SIG-M5 treated with dmso at 0.1 percent for 504 hours (cell line): ENCODE results near the gene CYGB.

Source experiments
- DNase-seq: peaks from one replicate; lab custom pipeline; 2025; ENCODE audit not compliant: unreplicated experiment; lab: John Stamatoyannopoulos, UW

CYGB gene

DNA sequence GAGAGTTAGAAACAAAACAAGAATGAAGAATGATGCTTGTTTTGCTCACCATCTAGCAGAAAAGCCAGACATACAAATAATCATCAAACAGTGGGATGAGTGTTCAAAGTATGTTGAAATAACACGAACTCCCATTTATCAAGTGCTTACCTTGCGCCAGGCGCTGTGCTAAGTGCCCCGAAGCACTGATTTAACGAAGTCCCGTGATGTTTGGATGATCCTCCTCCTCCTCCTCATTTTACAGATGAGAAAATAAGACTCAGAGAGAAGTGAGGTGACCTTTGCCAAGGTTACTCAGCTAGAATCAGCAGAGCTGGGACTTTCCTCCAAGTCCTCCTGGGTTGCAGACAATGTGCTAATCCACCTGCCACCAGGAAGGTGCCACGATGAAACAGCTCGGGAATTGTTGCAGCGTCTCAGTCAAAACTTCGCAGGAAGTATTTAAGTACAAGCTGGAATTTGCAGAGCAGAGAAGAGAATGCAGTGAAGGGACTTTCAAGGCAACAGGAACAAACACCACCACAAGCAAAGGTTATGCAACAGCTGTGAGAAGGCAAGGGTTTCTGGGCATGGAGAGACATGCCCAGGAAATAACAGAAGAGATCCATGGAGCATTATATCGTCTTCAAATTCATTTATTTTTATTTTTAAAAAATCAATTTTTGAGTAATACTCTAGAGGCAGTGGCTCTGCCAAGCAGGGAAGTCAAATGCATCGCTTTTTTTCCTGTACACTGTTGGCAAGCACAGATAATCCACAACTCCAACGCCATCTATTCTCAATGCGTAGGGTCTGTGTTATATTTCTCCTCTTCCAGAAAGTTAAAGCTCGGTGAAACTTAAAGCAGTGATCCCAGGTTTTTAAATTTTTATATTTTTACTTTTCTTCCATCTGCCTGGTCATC is 13.5 kb upstream of the CYGB start:
- peak; percentile 92 for DNase-seq

DNA sequence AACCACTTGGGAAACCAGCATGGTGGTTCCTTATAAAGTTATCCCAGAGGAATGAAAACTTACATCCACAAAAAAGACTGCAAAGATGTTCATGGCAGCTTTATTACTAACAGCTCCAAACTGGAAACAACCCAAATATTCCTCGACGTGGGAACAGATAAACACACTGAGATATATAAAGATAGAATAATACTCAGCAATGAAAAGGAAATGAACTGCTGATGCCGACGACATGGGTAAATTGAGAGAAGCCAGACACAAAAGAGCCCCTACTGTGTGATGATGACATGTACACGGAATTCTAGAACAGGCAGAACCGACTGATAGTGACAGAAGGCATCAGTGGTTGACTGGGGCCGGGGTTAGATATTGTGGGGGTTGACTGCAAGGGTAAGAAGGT is 12.0 kb upstream of the CYGB start:
- no peak for DNase-seq

DNA sequence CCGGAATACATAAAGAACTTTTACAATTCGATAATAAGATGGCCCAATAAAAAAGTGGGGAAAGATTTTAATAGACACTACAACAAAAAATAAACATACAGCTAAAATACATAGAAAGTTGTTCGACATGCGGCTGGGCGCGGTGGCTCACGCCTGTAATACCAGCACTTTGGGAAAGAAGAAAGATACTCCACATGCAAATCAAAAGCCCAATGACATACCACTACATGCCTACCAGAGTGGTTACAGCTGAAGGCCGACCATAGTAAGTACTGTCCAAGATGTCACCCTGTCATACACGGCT is 11.7 kb upstream of the CYGB start:
- no peak for DNase-seq

DNA sequence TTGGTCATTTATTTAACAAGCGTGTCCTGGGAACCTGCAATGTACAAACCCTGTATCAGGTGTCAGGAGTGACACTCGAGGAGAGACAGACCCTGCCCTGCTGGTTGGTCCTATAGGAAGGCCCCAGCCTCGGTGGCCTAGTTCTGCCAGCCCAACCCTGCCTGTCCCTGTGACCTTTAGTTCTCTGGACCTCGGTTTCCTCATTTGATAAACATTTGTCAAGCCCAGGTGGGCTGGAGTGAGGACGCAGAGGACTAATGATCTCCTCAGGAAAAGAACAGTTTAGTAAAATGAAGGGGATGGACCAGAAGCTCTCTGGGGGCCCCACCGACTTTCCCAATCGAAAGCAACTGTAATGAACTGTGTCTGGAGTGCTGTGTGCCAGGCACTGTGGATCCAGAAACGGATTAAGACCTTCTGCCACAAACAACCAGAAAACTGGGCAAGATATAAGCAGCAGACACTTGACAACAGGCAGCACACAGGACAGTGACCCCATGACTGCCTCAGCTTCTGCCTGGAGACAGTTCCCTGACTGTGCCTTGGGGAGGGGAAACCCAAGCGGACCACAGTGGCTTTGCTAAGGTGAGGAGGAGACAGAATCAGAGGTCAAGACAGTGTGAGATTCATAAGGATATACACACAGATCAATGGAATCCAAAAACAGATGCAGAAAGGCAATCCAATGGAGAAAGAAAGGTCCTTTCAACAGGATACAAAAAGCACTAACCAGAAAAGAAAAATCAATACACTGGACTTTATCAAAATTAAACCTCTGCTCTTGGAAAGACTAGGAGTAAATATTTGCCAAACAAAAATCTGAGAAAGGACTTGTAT is 11.1 kb upstream of the CYGB start:
- DNase-seq, result no peak

DNA sequence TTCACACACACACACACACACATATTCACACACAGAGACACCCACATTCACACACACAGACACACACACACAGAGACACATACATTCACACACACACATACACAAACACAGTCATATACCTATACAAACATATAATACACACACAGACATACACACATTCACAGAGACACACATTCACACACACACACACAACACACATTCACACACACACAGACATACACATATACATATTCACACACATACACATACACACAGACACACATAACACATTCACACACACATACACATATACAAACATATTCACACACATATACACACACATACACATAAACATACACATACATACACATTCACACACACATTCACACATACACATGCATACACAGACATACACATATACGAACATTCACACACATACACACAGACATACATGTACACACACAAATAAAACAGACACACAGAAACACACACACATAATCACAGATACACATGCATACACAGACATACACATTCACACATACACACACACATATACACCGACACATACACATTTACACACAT is 10.2 kb upstream of the CYGB start:
- DNase-seq, result no peak

DNA sequence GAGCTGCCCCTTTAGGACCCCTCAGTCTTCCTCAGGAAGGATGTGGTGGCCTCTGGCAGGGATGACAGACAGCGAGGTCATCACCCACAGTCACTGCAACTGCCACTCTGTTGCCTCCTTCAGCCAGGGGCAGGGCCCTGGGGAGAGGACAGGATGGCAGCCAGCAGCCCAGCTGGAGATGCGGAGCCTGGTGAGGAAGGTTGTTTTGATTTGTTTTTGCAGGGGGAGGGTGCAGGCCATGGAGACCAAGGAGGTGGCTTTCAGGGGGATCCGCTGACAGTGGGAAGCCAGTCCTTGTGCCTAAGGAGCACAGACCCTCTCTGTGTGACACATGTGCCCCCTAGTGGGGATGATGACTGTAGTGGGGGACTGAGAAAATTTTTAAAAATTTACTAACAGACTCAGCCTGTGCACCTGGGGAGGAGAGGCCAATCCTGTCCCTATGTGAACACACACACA is 9.7 kb upstream of the CYGB start:
- peak; percentile 71 for DNase-seq

DNA sequence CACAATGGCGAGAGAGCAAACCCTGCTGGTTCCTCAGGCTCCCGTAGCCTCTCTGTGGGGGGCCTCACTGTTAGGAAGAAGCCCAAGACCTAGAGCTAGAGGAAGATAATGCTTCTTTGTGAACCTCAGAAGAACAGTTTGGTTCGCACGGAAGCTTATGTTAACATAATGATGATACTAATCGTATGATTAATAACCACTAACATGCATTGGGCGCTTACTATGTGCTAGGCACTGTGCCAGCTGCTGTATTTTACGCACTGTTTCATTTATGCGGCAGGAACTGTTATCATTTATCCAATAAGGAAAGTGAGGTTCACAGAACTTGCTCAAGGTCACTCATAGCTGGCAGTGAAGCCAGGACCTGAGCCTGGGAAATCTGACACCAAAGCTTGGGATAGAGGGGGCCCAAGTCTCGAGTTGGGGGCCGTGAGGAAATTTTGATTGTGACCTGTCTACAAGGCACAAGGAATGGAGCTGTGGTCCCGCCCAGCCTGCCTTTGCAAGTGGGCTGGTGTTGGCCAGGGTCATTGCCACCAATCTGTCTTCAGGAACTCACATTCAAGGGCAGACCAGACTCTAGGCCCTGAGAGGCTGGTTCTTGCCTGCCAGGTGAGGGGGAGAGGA is 9.2 kb upstream of the CYGB start:
- no peak for DNase-seq

DNA sequence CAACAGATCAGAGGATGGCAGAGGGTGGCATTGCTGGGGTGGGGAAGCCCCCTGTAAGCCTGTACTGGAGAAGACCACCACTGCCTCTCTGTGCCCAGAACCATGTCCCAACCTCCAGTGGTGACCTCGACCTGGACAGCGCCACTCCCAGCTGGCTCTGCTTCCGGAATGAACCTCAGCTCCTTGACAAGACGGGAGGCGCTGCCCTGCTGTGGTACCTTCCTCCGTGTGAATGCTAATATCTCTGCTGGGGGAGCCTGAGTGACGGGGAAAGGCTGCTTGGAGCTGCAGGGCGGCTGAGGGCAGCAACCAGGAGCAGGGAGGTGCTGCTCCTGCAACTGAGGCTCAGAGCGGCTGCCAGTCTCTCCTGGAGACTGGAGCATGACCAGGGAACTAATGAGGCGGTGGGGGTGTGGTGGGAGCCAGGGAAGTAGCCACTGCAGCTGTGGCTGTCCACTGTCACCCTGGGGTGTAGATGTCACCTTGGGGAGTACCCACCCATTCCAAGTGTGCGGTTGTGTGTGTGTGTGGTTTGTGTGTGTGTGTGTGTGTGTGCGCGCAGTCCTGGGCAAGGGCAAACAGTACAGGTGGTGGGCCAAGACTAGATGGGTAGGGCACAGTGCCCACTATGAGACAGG is 8.5 kb upstream of the CYGB start:
- DNase-seq, result no peak

DNA sequence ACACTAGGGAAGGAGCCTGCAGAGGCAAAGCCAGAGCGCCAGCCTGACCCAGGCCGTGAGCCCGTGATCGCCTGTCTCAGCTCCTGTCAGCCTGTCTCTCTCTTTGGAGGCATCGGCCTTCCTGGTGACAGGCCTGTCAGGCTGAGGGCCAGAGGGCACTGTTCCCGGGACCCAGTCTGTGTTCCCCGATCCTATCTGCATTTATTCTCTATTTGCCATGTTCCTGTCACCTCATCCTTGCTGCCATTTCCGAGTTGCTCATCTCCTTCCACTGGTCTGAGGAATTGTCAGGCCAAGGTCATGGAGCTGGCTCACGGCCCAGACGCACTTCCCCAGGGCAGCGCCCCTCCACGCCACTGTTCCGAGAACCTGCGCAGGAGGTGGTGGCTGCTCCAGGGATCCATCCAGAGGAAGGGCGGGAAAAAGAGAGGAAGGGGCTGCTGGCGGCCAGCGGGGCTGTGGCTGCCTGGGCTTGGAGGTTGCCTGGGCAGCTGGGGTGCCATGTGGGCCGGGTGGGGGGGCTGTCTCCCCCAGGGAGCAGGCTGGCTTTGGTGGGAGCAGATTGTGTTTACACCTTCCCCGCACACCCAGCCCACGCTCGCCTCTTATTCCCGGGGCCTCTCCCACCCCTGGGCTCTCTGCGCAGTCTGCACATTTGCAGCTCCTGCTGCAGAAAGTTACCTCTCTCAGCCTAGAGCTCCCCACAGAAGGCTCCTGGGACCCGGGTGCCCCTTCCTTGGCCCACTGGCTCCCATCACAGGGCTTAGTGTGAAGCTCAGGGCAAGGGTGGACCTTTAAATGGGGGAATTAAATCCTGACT is 7.2 kb upstream of the CYGB start:
- no peak for DNase-seq

DNA sequence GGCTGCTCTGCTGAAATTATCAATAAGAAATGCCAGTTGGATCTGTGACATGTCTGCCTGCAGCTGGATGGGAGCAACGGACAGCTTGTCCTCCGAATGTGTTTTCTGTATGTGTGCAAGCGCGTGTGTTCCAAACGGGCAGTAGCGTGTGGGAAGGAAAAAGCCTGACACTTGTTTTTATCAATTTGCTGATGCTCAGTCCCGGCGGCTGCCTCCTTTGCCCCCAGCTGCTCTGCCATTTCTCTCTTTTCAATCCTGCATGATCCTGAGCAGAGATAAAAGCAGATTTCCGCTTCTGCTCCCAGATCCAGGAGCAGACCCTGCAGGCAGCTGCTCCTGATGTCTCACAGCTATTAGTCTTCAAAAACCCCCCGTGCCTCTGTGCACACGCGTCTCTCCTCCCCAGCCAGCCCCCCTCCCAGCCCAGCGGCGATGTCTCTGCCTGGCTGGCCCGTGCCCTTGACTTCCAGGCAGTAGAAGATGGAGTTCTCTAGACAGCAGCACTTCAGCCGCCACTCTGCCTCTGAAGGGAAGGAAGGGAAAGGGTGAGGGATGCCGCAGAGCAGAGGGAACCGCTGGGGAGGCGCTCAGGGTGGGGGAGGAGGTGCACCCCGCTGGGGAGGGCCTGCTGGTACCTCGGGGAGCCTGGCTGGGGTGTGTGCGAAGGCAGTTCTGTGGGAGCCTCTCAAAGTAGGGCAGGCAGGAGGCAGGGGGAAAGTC is 6.5 kb upstream of the CYGB start:
- DNase-seq, result no peak

DNA sequence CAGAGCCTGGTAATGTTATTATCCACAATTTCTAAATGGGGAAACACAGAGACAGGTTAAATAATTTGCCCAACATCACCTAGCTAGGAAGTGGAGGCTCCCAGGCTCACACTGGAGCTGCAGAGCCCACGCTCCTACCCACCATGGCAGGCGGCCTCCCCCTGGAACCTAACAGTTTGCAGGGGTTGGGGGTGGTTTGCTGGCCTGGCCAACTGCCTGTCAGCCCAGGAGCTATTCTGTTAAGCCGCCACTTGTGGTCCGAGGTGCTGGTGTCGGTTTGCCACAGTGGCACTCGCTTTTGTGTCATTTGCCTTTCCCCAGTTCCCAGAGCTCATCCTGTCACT is 5.9 kb upstream of the CYGB start:
- DNase-seq, result no peak

DNA sequence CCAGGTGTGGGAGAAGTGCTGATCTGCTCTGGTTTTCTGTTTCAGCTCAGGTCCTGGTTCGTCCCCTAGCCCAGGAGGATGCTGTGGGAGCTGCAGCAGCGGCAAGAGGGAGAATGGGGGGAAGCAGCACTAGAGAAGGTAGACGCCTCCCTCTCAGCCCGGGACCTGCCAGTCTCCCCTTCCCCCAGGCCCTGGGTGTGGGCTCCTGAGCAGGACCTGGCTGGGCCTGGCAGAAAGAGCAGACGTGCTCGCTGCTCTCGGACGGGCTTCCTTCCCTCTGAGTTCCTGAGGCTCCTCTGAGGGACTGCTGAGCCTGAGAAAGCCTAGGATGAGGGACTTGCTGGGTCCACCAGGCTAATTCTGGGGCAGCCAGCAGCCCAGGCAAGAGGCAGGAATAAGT is 5.5 kb upstream of the CYGB start:
- no peak for DNase-seq

DNA sequence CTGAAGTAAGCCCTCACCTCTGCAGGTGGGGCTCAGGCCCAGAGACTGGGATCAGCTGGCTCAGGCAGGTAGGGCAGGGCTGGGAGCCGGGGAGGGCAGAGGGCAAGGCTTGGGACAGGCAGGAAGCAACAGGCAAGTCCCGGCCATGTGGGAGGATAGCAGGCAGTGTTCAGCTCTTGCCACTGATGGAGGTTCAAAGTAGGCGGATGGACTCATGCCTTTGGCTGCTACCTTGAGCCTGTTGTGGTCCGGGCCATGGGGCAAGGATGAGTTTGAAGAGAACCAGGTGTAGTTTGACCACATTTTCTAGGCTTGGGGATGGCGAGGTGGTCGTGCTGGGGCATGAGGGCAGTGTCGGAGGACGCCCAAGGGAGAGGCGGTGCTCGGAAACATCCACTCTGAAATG is 5.1 kb upstream of the CYGB start:
- no peak for DNase-seq

DNA sequence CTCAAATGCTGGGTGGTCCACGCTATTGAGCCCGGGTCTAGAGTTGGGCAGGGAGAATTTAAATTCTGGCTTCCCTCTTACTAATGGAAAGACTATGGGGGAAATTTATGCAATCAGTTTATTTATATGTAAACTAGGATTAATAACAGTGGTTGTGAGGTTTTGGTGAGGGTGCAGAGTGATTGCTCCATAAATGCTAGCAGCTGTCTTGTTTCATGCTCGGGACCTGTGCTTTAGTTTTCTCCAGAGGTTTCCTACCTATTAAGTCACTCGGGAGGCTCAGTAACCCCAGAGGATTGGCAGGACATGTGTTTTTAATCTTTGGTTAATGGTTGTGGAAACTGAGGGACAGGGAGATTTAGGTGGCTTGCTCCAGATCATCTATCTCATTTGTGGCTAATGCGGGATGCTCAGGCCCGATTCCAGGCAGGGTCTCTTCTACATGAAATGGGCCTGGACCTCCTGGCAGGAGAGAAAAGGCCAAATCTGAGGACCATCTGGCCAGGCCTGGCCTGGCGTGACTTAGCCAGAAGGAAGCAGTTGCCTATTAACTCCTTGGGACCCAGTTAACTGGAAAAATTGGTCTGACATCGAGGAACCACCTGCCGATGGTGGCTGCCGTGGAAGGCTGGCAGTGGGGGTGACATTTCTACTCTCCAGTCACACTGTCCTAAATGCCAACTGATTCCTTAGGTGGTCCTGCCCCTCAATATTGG is 4.4 kb upstream of the CYGB start:
- no peak for DNase-seq

DNA sequence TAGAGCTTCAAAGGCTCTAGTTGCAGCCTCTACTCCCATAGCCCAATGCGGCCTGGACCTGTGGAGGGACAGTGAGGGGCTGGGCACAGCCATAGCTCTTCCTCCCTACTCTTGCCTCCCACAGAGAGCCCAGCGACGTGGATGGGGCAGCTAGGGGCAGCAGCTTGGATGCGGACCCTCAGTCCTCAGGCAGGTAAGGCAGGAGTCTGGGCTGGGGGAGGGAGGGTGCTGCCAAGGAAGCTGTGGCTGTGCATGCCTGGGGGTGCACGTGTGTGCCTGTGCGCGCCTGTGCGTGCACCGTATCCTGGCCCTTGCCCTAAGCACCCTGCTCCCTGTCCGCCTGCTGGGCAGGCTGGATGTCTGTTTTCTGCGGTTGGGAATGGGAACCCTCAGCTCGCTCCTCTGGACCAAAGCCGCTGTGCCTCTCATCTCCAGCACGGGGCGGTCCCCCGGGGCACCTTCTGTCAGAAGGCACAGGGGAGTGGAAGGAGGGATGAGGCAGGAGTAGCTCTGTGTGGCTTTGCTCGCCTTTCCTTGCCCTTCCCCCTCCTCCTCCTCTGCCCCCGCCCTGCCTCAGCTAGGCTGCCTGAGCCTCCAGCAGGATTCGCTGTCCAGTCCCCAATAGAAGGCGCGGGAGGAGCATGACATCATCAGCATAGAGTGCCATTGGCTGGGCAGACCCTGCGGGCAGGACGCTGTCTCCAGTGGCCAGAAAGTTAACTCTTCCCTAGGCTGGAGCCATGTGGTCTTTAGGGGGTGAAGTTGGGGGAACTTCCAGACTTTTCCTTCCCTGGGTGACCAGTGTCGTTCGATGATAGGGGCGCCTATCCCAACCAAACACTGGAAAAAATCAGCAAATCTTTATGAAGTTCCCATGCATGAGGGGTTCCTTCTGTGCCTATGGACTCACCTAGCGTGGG is 3.1 kb upstream of the CYGB start:
- DNase-seq, result peak; percentile 83

DNA sequence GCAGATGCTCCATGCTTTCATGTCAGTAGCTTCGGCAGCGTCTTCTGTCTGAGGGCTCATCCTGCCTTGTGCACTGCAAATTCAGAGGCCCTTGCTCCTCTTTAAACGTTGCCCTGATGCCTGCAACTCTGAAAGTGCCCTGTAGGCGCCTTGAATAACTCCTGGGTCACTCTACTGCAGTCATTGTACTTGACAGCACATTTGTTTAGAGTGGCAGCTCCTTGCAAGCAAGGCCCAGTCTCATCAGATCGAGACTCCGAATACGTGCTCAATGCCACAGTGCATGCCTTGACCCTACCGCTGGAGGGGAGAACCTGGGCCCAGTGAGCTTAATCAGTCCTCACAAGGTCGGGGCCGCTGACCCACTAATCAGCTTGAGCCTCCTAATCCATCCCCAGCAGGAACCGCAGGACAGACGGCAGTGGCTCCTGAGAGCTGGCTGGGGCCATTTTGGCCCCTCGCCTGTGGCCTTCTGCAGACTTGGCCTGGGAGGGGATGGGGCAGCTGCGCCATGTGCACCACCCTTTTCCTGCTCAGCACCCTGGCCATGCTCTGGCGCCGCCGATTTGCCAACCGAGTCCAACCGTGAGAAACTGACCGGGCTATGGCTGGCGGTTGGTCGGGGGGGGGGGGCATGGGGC is 2.2 kb upstream of the CYGB start, which contains the start of gene PRCD:
TSS of gene PRCD (plus strand) at position 414 of the 641 bp plus-strand sequence. CDS start at position 512, 98 bp downstream.
- no peak for DNase-seq

DNA sequence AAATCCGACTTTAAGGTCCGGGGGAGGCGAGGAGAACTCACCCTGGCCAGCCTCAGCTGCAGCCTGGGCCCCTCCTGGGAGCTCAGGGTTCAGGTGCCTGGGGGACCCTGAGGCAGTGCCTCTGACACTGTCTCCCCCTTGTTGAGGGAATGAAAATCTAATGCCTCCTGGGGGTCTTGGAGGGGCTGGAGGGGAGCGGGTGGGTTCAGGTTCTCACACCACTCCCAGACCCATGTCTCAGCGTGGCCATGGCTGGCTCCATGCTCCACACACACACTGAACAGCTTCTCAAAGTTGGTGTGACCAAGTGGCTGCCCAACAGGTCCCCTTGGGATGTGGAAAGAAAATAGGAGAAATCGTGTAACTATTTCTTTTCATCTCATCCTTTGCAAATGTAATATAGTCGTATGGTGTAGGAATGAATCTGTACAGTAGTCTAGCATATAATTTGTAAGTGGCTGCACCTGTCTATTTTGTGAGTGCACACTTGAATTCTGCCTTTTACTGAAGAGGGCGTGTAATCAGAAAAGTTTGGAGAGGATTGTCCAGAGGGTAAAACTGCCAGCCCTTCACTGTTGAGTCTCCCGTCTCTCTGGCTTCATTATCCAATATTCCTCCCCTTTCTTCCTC is 1.5 kb upstream of the CYGB start:
- DNase-seq, result no peak
